K562 (cell line): ENCODE results near the gene GPR162. TPM values are rescaled to one million over a fixed set of nuclear protein-coding genes. Genes with fewer than 3 reads are reported as not detected.
A peak's percentile ranks its signal among the peaks of the same experiment; 100 is the strongest.

Experiments used
- ATAC-seq: fragments of 200-7000 bp; cut with Tn5 transposase; 3 replicates; pipeline ENCODE4 v1.9.1; 2020; ENCODE audit warnings: moderate library complexity
- BruUV-seq: library from RNA; stranded (reverse); fragments of 400-500 nt; replicated peaks from 2 replicates; lab custom pipeline; 2021; lab: Mats Ljungman, UMichigan
- CTCF ChIA-PET: fragments of 300-600 bp; formaldehyde crosslinking; extraction: SDS; loops from one replicate; lab custom pipeline; 2021; ENCODE audit warnings: low intra/inter-chr PET ratio; lab: Yijun Ruan, JAX
- POLR2A ChIA-PET: fragments of 300-600, 350-650 bp; sonication (Branson Sonifier 250); formaldehyde crosslinking; extraction: SDS; loops from one replicate; lab custom pipeline; 2021; ENCODE audit warnings: antibody characterized with exemption, inconsistent platforms; lab: Yijun Ruan, JAX
- DNase-seq, 4 experiments: peaks; one replicate each; pipeline versions ENCODE4 v3.0.0 to v3.0.0-alpha.2; 2011 to 2018; ENCODE audit warnings: low spot score in 3 of 4, mixed read lengths in 3 of 4; ENCODE audit errors: extremely low read depth in 1 of 4
- FAIRE-seq: peaks from 2 replicates; lab custom pipeline; 2011; peaks lifted over from hg19 to GRCh38; lab: Jason Lieb, UNC
- H2AFZ ChIP-seq: 2 replicates; pipeline ENCODE4 v1.6.0; 2011; ENCODE audit warnings: low read depth, low read length, control low read depth, inconsistent platforms
- H3K27ac ChIP-seq: fragments of 200-600 bp; 3 replicates; pipeline ENCODE4 v1.8.0; 2011; ENCODE audit warnings: low read depth, mild to moderate bottlenecking, control low read depth, inconsistent platforms, low read length, moderate library complexity, mixed read lengths; ENCODE audit errors: extremely low read depth
- H3K27me3 ChIP-seq, 2 experiments: fragments of 300-600 bp in 1 of 2; 2 replicates in 1 of 2; 3 replicates in 1 of 2; pipeline versions ENCODE4 v1.6.0 to v1.8.0; 2011; ENCODE audit warnings: inconsistent platforms in 2 of 2, low read length in 2 of 2, mild to moderate bottlenecking in 1 of 2, mixed read lengths in 1 of 2, moderate library complexity in 1 of 2; ENCODE audit not compliant: control insufficient read depth in 2 of 2, insufficient read depth in 2 of 2
- H3K36me3 ChIP-seq: fragments of 300-600 bp; 3 replicates; pipeline ENCODE4 v1.8.0; 2011; ENCODE audit warnings: mild to moderate bottlenecking, low read length, inconsistent platforms; ENCODE audit not compliant: control insufficient read depth, insufficient read depth
- H3K4me1 ChIP-seq, 2 experiments: fragments of 200-600 bp in 1 of 2; replicated peaks in 1 of 2; 2 replicates in 1 of 2; 3 replicates in 1 of 2; pipeline versions ENCODE4 v1.5.1 to v1.8.0; 2011; ENCODE audit warnings: inconsistent platforms in 2 of 2, low read length in 2 of 2, mild to moderate bottlenecking in 1 of 2, mixed read lengths in 1 of 2, moderate library complexity in 1 of 2; ENCODE audit not compliant: control insufficient read depth in 2 of 2, insufficient read depth in 2 of 2
- H3K4me2 ChIP-seq: 2 replicates; pipeline ENCODE4 v1.6.1; 2011; ENCODE audit warnings: low read length, control low read depth, inconsistent platforms, mixed read lengths; ENCODE audit not compliant: insufficient read depth
- H3K4me3 ChIP-seq: fragments of 200-600 bp; sonication (generic), shearing (Covaris generic); 2 replicates; pipeline ENCODE4 v1.5.1; 2016; ENCODE audit warnings: control low read depth, inconsistent platforms
- H3K79me2 ChIP-seq: fragments of 200-600 bp; 3 replicates; pipeline ENCODE4 v1.8.0; 2011; ENCODE audit warnings: low read length, inconsistent platforms; ENCODE audit not compliant: control insufficient read depth, insufficient read depth
- H3K9ac ChIP-seq, 2 experiments: 2 replicates each; pipeline versions ENCODE4 v1.6.0 to v1.6.1; 2011; ENCODE audit warnings: low read depth in 2 of 2, low read length in 2 of 2, control low read depth in 1 of 2, inconsistent platforms in 1 of 2, mild to moderate bottlenecking in 1 of 2, mixed read lengths in 1 of 2; ENCODE audit not compliant: insufficient read depth in 1 of 2
- H3K9me1 ChIP-seq: one replicate; pipeline ENCODE4 v1.6.0; 2011; ENCODE audit warnings: inconsistent platforms, mild to moderate bottlenecking, low read length, moderate library complexity; ENCODE audit not compliant: control insufficient read depth, insufficient read depth
- H3K9me3 ChIP-seq: replicated peaks from 2 replicates; pipeline ENCODE4 v1.5.1; 2011; ENCODE audit warnings: low read depth, low read length, inconsistent platforms; ENCODE audit not compliant: control insufficient read depth, insufficient read depth
- H4K20me1 ChIP-seq: replicated peaks from 2 replicates; pipeline ENCODE4 v1.6.1; 2011; ENCODE audit warnings: low read length, inconsistent platforms, mixed read lengths; ENCODE audit not compliant: control insufficient read depth, insufficient read depth
- ATF2 ChIP-seq: sonication (generic); formaldehyde crosslinking; IDR thresholded peaks from 2 replicates; pipeline ENCODE4 v1.8.1; 2022; ENCODE audit warnings: missing genetic modification reagents
- DACH1 ChIP-seq: fragments of 450-650 bp; IDR thresholded peaks from 2 replicates; pipeline ENCODE4 v1.6.1; 2018; ENCODE audit not compliant: partially characterized antibody
- PURB ChIP-seq: sonication (generic); formaldehyde crosslinking; IDR thresholded peaks from 2 replicates; pipeline ENCODE4 v1.9.0; 2021; ENCODE audit warnings: low read depth, mild to moderate bottlenecking, missing genetic modification reagents
- SETDB1 ChIP-seq: IDR thresholded peaks from one replicate; pipeline ENCODE4 v1.6.1; 2012; ENCODE audit warnings: low read length, control low read depth, inconsistent platforms
- ZBTB2 ChIP-seq: fragments of 450-650 bp; IDR thresholded peaks from 2 replicates; pipeline ENCODE4 v1.6.1; 2016; ENCODE audit warnings: antibody characterized with exemption
- ZNF224 ChIP-seq: sonication (generic); formaldehyde crosslinking; IDR thresholded peaks from 2 replicates; pipeline ENCODE4 v1.8.0; 2022; ENCODE audit warnings: mild to moderate bottlenecking, missing genetic modification reagents
- ZNF589 ChIP-seq: fragments of 200-800 bp; sonication (Bioruptor generic); IDR thresholded peaks from 2 replicates; pipeline ENCODE4 v1.6.1; 2016; ENCODE audit warnings: low read depth, missing genetic modification characterization, missing compliant biosample characterization
- WGBS: fragments of 100-300 bp; shearing (Covaris generic); methylation state at CpG from one replicate; pipeline ENCODE4 v1.1.6; 2016; ENCODE audit warnings: low coverage, mixed read lengths; ENCODE audit not compliant: insufficient coverage; ENCODE audit errors: missing lambda C conversion rate; 5-methylcytosine and 5-hydroxymethylcytosine counted together
- in situ Hi-C: fragments of 300-500 bp; cut with MboI; formaldehyde crosslinking; loops from 4 replicates; pipeline ENCODE4 v1.15.0; 2018; ENCODE audit warnings: inconsistent platforms, mixed read lengths
- intact Hi-C: fragments of 100-400 bp; cut with micrococcal nuclease; formaldehyde crosslinking; loops from 2 replicates; pipeline ENCODE4 v1.14.2; 2022
- polyA plus RNA-seq, 8 experiments: library from polyadenylated mRNA; depleted of rRNA in 4 of 8; stranded (reverse) in 5 of 8; unstranded in 3 of 8; fragments of >200 nt; fragmentation: Nextera tagmentation in 2 of 8; fragmentation: Illumina TruSeq in 1 of 8; extraction: Ambion mirVana in 2 of 8; extraction: Trizol in 1 of 8; gene quantifications; 2 replicates each; pipeline versions ENCODE4 v1.2.1 to v1.2.3, GENCODE V29; 2011 to 2014; ENCODE audit warnings: inconsistent platforms in 1 of 8, missing spikeins in 1 of 8
- total RNA-seq, 7 experiments: library from RNA; depleted of rRNA in 6 of 7; stranded (reverse); fragments of >200 nt in 6 of 7; fragmentation: Illumina TruSeq in 2 of 7; extraction: Trizol in 2 of 7; gene quantifications; 2 replicates each; pipeline versions ENCODE4 v1.2.1 to v1.2.3, GENCODE V29; 2011 to 2021; ENCODE audit warnings: low replicate concordance in 1 of 7

Gene GPR162
- total and polyA plus RNA-seq, 9 of the 15 experiments (the other 6 are each of a cell fraction or from before 2014, with no cell fraction given): 0.65 to 1.8 (median 1.1) TPM; not detected in 2

- peak; percentile 88 for TF ChIP-seq ZBTB2
- TF ChIP-seq DACH1: peak; percentile 96
Measured at GRCh38 chr12:6795088-6795487, 26.5 kb upstream of the GPR162 start (continued).

- H3K9ac ChIP-seq: no peak overlapping the region
- no peak overlapping the region for H3K27ac ChIP-seq
- no peaks in the 10 kb centered on the region for H4K20me1 ChIP-seq
- H3K4me2 ChIP-seq: no peak overlapping the region
- intact Hi-C loops: no loop called here
- H3K36me3 ChIP-seq: no peaks in the 10 kb centered on the region
- in situ Hi-C loops: no loop called here
- no peaks in the 10 kb centered on the region for H3K9me1 ChIP-seq
- H2AFZ ChIP-seq: no peak overlapping the region
- no peaks in the 10 kb centered on the region for H3K79me2 ChIP-seq
- BruUV-seq: no TSS peak
- ChIA-PET CTCF (no interaction called here), POLR2A (interaction anchor here (1.0 kb wide), 1 partner anchor 17 kb away, joined by 3 read pairs; no protein-coding TSS in a partner anchor)
- H3K4me3 ChIP-seq: no peak overlapping the region
- DNase-seq (no peak), ATAC-seq (no peak), FAIRE-seq (no peak)
- 36% methylated on average over 3 of the region's 4 CpGs for WGBS
- H3K4me1 ChIP-seq: peaks cover 0 to 7% of the 10 kb centered on the region in 2 experiments; a peak in 2 of 5 replicates
- no peaks in the 10 kb centered on the region for H3K9me3 ChIP-seq
- TF ChIP-seq ZNF224 (CRISPR knock-in tag): no peak
- no peak for TF ChIP-seq PURB (CRISPR knock-in tag)
- no peak for TF ChIP-seq ATF2 (CRISPR knock-in tag)
- no peak for TF ChIP-seq ZNF589
- TF ChIP-seq SETDB1: no peak
- no peaks in the 10 kb centered on the region for H3K27me3 ChIP-seq
Measured at GRCh38 chr12:6796576-6796975, 25.0 kb upstream of the GPR162 start.
